Naive thymus-derived CD4-positive, alpha-beta T cell (primary cell): Measurements from ENCODE around the gene CIRBP. TPM values are rescaled to one million over a fixed set of nuclear protein-coding genes. Genes with fewer than 3 reads are reported as not detected.

Experiments
- ATAC-seq: fragments of 150-1000 bp; cut with Tn5 transposase; 2 replicates; pipeline ENCODE4 v1.10.0; 2021; ENCODE audit warnings: mild to moderate bottlenecking, moderate library complexity
- CTCF ChIA-PET: fragments of 350-600 bp; sonication (Branson Sonifier 250); formaldehyde crosslinking; loops from one replicate; lab custom pipeline; 2021; ENCODE audit warnings: antibody characterized with exemption; lab: Charles Lee
- POLR2A ChIA-PET: fragments of 350-600 bp; sonication (Branson Sonifier 250); formaldehyde crosslinking; loops from one replicate; lab custom pipeline; 2021; ENCODE audit warnings: antibody characterized with exemption, inconsistent platforms; lab: Charles Lee
- DNase-seq, 9 donors: peaks; one replicate each; pipeline versions ENCODE4 v3.0.0 to v3.0.0-alpha.2; 2020 to 2022; ENCODE audit warnings: mixed read lengths in 1 of 9
- H3K27ac ChIP-seq: one replicate; pipeline ENCODE4 v1.7.0; 2013; ENCODE audit warnings: mild to moderate bottlenecking, low read depth, low read length, moderate library complexity
- H3K27me3 ChIP-seq, 2 donors: one replicate each; pipeline ENCODE4 v1.7.0; 2013; ENCODE audit warnings: low read length in 2 of 2, mild to moderate bottlenecking in 2 of 2, moderate library complexity in 2 of 2; ENCODE audit not compliant: control insufficient read depth in 2 of 2, insufficient read depth in 2 of 2
- H3K36me3 ChIP-seq, 3 experiments: 1 replicate in 2 of 3; 2 replicates in 1 of 3; pipeline ENCODE4 v1.7.0; 2013; ENCODE audit warnings: low read length in 3 of 3, mild to moderate bottlenecking in 3 of 3, moderate library complexity in 1 of 3; ENCODE audit not compliant: insufficient read depth in 3 of 3, control insufficient read depth in 2 of 3
- H3K4me1 ChIP-seq, 2 donors: one replicate each; pipeline ENCODE4 v1.7.0; 2013; ENCODE audit warnings: low read length in 2 of 2, mild to moderate bottlenecking in 2 of 2, moderate library complexity in 1 of 2; ENCODE audit not compliant: control insufficient read depth in 2 of 2, insufficient read depth in 2 of 2
- H3K4me3 ChIP-seq: 2 replicates; pipeline ENCODE4 v1.7.0; 2013; ENCODE audit warnings: mild to moderate bottlenecking, low read length
- H3K9me3 ChIP-seq, 3 experiments: 1 replicate in 2 of 3; 2 replicates in 1 of 3; pipeline ENCODE4 v1.7.0; 2013; ENCODE audit warnings: low read length in 3 of 3; ENCODE audit not compliant: control insufficient read depth in 2 of 3
- H3K27ac Mint-ChIP-seq, 9 donors: one replicate each; pipeline ENCODE4 v1.8.0; 2020 to 2022; ENCODE audit warnings: mixed read lengths in 9 of 9, mild to moderate bottlenecking in 8 of 9, moderate library complexity in 5 of 9, inconsistent platforms in 2 of 9
- H3K27me3 Mint-ChIP-seq, 5 donors: one replicate each; pipeline ENCODE4 v1.8.0; 2021 to 2022; ENCODE audit warnings: mixed read lengths in 5 of 5, mild to moderate bottlenecking in 1 of 5
- H3K36me3 Mint-ChIP-seq, 5 donors: one replicate each; pipeline ENCODE4 v1.8.0; 2020 to 2022; ENCODE audit warnings: mixed read lengths in 5 of 5, mild to moderate bottlenecking in 3 of 5, inconsistent platforms in 1 of 5
- H3K4me1 Mint-ChIP-seq, 7 donors: one replicate each; pipeline ENCODE4 v1.8.0; 2020 to 2022; ENCODE audit warnings: mixed read lengths in 7 of 7, mild to moderate bottlenecking in 3 of 7, inconsistent platforms in 1 of 7
- H3K4me3 Mint-ChIP-seq, 10 donors: one replicate each; pipeline ENCODE4 v1.8.0; 2020 to 2022; ENCODE audit warnings: mild to moderate bottlenecking in 10 of 10, mixed read lengths in 10 of 10, moderate library complexity in 6 of 10, inconsistent platforms in 2 of 10
- H3K9me3 Mint-ChIP-seq, 11 donors: one replicate each; pipeline ENCODE4 v1.8.0; 2020 to 2022; ENCODE audit warnings: mixed read lengths in 11 of 11, mild to moderate bottlenecking in 4 of 11, inconsistent platforms in 1 of 11, moderate library complexity in 1 of 11
- intact Hi-C, 2 donors: fragments of 100-400 bp; cut with micrococcal nuclease; formaldehyde crosslinking; loops; one replicate each; pipeline ENCODE4 v1.15.1; 2023
- polyA plus RNA-seq, 2 donors: library from polyadenylated mRNA; unstranded; fragments of 300-500 nt; fragmentation: Illumina TruSeq; gene quantifications; one replicate each; pipeline ENCODE4 v1.2.3, GENCODE V29; 2021
- total RNA-seq, 6 experiments: library from RNA in 5 of 6; stranded (reverse) in 5 of 6; gene quantifications; 1 replicate in 5 of 6; 2 replicates in 1 of 6; pipeline ENCODE4 v1.2.3 and lab custom pipeline; 2021 to 2026

The CIRBP gene
- total and polyA plus RNA-seq, 7 experiments from 2014 or later = 233 to 629 (median 410) TPM

DNA sequence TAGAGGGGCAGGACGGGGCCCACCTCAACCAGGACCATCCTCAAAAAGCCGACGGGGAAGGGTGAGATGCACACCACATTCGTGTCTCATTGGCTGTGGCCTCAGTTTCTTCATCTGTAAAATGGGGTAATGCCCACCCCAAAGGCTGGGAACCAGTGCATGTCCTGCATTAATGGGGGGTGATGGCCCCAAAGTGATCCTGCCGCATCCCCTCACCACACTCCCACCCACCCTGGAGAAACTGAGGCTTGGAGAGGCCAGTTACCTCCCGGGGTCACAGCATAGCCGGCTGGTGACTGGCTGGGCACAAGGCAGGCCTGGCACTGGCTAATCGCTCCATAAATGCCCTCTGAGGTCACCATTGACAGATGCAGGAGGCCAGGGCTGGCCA is 21.4 kb upstream of the CIRBP start:
- Histone ChIP-seq H3K4me1 (peaks cover 13 to 17% of the 10 kb centered on the region in 2 donors), H3K9me3 (no peaks in the 10 kb centered on the region), H3K4me3 (no peak overlapping the region), H3K36me3 (peaks cover 0 to 11% (median 0%) of the 10 kb centered on the region in 3 experiments), H3K27ac (peak overlapping the region; percentile 79), H3K27me3 (no peaks in the 10 kb centered on the region)
- Mint-ChIP-seq H3K36me3 (peaks cover 0 to 9% (median 0%) of the 10 kb centered on the region in 5 donors), H3K4me1 (peaks cover 0 to 14% (median 9%) of the 10 kb centered on the region in 7 donors), H3K27me3 (no peaks in the 10 kb centered on the region), H3K27ac (peak overlapping the region in 3 of 9 donors; percentile 17 to 65 (median 25)), H3K4me3 (peak overlapping the region in 6 of 10 donors; percentile 3 to 73 (median 42)), H3K9me3 (peaks cover 0 to 3% (median 0%) of the 10 kb centered on the region in 11 donors)
- ChIA-PET CTCF (no interaction called here), POLR2A (interaction anchor here (7.7 kb wide), 1 partner anchor 15 kb away, joined by 366 read pairs; the partner anchor contains the start of gene CIRBP)
- intact Hi-C loops = loop anchor here (2.0 to 10.0 kb wide), 7 partner anchors 157 to 583 kb away; partner anchors contain the start of genes DAZAP1 (in 1 of the 2), GAMT (in 1 of the 2), PCSK4 (in 1 of the 2) and PTBP1 (in 1 of the 2)
- ATAC-seq = no peak
- DNase-seq = no peak

DNA sequence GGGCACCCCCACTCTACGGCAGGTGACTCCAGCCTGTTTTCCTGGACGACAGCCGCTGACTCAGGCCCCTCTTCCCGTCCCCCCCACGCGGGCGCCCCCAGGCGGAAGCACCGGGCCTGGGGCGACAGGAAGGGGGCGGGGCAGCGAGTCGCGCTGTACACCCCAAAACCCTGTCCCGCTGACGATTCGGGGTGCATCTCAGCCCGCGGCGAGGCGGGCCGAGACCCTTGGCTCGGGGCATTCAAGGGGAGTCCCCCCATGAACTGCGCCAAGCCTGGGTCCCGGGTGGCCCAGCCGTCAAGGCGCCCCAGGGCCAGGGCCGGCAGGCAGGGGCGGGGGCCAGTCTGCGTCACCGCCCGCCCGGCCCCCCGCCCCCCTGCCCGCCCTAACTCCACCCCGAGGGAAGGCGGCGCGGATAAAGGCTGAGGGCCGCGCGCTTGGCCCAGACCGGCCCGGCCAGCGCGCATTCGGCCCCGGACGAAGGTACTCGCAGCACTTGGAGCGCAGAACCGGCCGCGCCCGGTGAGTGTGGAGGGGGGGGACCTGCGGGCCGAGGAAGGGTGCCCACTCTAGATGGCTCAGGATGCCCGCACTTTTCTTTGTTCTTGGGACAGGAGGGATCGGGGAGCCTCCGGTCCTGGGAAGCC is 20.9 kb upstream of the CIRBP start, which contains the start of gene MIDN:
TSS of gene MIDN (plus strand) at position 445 of the 647 bp plus-strand sequence. CDS start 1,714 bp downstream, outside the sequence.
- peaks cover 0 to 3% (median 0%) of the 10 kb centered on the region in 11 donors for H3K9me3 Mint-ChIP-seq
- H3K4me1 ChIP-seq = peaks cover 16 to 18% of the 10 kb centered on the region in 2 donors
- DNase-seq (peak; percentile 43 to 85 (median 61)), ATAC-seq (peak; percentile 21)
- no peaks in the 10 kb centered on the region for H3K27me3 Mint-ChIP-seq
- intact Hi-C loops = loop anchor here (2.0 to 10.0 kb wide), 7 partner anchors 157 to 583 kb away; partner anchors contain the start of genes DAZAP1 (in 1 of the 2), GAMT (in 1 of the 2), PCSK4 (in 1 of the 2) and PTBP1 (in 1 of the 2)
- H3K27ac Mint-ChIP-seq = peak within 1 kb of the TSS in 6 of 9 donors; percentile 38 to 88 (median 71)
- H3K36me3 Mint-ChIP-seq = peaks cover 0 to 9% (median 0%) of the 10 kb centered on the region in 5 donors
- ChIA-PET POLR2A (interaction anchor here (0.7 to 2.2 kb wide), 5 partner anchors 13 to 168 kb away, joined by 3 to 20 read pairs (median 4); partner anchors contain the start of gene CIRBP), CTCF (interaction anchor here (0.9 to 1.0 kb wide), 2 partner anchors 15 to 18 kb away, joined by 4 to 5 read pairs; no protein-coding TSS in a partner anchor)
- peak within 1 kb of the TSS; percentile 94 for H3K27ac ChIP-seq
- no peaks in the 10 kb centered on the region for H3K9me3 ChIP-seq
- H3K4me1 Mint-ChIP-seq = peaks cover 0 to 10% (median 9%) of the 10 kb centered on the region in 7 donors
- peaks cover 0 to 11% (median 0%) of the 10 kb centered on the region in 3 experiments for H3K36me3 ChIP-seq
- peak within 1 kb of the TSS; percentile 64 for H3K4me3 ChIP-seq
- H3K27me3 ChIP-seq = no peaks in the 10 kb centered on the region
- peak within 1 kb of the TSS; percentile 23 to 95 (median 68) for H3K4me3 Mint-ChIP-seq

DNA sequence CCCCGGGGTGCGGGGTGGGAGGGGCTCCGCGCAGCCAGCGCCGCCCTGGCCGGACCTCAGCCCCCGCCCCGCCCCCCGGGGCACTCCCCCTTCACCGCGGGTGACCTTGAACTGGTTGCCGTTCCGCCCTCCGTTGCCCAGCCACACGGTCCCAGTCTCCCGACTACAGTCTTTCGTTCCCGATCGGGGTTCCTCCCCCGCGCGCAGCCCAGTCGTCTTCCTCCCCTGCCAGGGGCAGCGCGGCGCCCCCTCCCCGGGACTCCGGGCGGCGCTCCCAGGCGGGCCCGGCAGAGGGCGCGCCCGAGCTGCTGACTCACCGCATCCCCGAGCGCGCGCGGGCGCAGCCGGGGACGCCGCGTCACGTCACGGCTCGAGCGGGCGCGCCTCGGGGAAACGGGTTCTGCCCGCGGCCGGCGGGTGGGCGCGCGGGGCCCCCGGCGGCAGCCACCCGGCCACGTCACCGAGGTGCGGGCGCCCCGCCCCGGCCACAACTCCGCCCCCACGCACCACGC is 20.3 kb upstream of the CIRBP start:
- ChIA-PET POLR2A (interaction anchor here (0.7 to 2.2 kb wide), 5 partner anchors 12 to 169 kb away, joined by 3 to 20 read pairs (median 4); partner anchors contain the start of gene CIRBP), CTCF (interaction anchor here (0.9 to 1.0 kb wide), 2 partner anchors 15 to 17 kb away, joined by 4 to 5 read pairs; no protein-coding TSS in a partner anchor)
- H3K4me3 ChIP-seq = peak overlapping the region; percentile 64
- no peaks in the 10 kb centered on the region for H3K27me3 ChIP-seq
- H3K9me3 Mint-ChIP-seq = peaks cover 0 to 3% (median 0%) of the 10 kb centered on the region in 11 donors
- peak overlapping the region in 4 of 9 donors; percentile 17 to 88 (median 66) for H3K27ac Mint-ChIP-seq
- ATAC-seq = peak; percentile 48
- H3K9me3 ChIP-seq = no peaks in the 10 kb centered on the region
- peaks cover 0 to 14% (median 1%) of the 10 kb centered on the region in 3 experiments for H3K36me3 ChIP-seq
- peaks cover 0 to 12% (median 0%) of the 10 kb centered on the region in 5 donors for H3K36me3 Mint-ChIP-seq
- intact Hi-C loops = loop anchor here (1.0 to 10.0 kb wide), 14 partner anchors 10 to 584 kb away; partner anchors contain the start of genes CIRBP (in 2 of the 2), DAZAP1 (in 2 of the 2), GAMT (in 1 of the 2) and NDUFS7 (in 1 of the 2)
- peak overlapping the region; percentile 94 for H3K27ac ChIP-seq
- H3K4me3 Mint-ChIP-seq = peak overlapping the region; percentile 23 to 82 (median 68)
- no peaks in the 10 kb centered on the region for H3K27me3 Mint-ChIP-seq
- H3K4me1 Mint-ChIP-seq = peaks cover 0 to 11% (median 10%) of the 10 kb centered on the region in 7 donors
- peak; percentile 77 to 92 (median 88) for DNase-seq
- peaks cover 22 to 24% of the 10 kb centered on the region in 2 donors for H3K4me1 ChIP-seq

DNA sequence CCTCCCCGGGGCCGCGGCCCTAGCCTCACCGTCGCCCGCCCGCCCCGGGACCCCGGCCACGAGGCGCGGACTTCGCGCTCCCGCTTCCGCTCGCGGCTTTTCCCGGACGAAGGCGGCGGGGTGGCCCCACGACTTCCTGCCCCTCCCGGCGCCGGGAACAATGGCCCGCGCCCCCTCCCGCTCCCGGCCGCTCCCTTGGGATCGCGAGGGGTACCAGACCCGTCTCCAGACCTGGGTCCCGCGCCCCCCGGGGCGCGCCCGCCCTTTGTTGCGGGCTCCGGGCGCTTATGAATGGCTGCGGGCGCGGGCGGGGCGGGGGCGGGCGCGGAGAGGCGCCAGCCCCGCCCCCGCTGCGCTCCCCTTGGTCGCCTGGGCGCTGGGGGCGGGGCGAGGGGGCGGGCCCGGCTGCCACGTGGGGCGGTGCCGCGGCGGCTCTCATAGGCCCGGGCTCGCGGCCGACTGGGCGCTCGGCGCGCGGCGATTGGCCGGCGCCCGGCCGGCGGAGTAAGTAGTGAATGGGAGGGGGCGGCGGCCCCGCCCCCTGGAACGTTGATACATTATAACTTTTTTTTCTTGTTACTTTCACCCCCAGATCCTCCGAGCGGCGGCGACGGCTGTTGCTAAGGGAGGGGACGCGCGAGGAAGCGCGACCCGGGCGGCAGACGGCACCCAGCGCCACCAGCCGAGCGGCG is 19.7 kb upstream of the CIRBP start:
- POLR2A ChIA-PET = interaction anchor here (1.0 to 2.2 kb wide), 6 partner anchors 10 to 19 kb away, joined by 3 to 20 read pairs (median 6); partner anchors contain the start of gene CIRBP
- Histone ChIP-seq H3K36me3 (peaks cover 2 to 21% (median 8%) of the 10 kb centered on the region in 3 experiments), H3K9me3 (no peaks in the 10 kb centered on the region), H3K27ac (peak overlapping the region; percentile 94), H3K4me1 (peaks cover 22 to 27% of the 10 kb centered on the region in 2 donors), H3K27me3 (no peaks in the 10 kb centered on the region), H3K4me3 (peak overlapping the region; percentile 63)
- intact Hi-C loops = loop anchor here (1.0 to 10.0 kb wide), 14 partner anchors 10 to 585 kb away; partner anchors contain the start of genes CIRBP (in 2 of the 2), DAZAP1 (in 2 of the 2), GAMT (in 1 of the 2) and NDUFS7 (in 1 of the 2)
- DNase-seq (peak; percentile 88 to 97 (median 94)), ATAC-seq (peak; percentile 74)
- Mint-ChIP-seq H3K4me1 (peaks cover 0 to 11% (median 10%) of the 10 kb centered on the region in 7 donors), H3K36me3 (peaks cover 0 to 12% (median 0%) of the 10 kb centered on the region in 5 donors), H3K9me3 (peaks cover 0 to 3% (median 0%) of the 10 kb centered on the region in 11 donors), H3K27ac (peak overlapping the region; percentile 62 to 95 (median 89)), H3K4me3 (peak overlapping the region; percentile 80 to 95 (median 88)), H3K27me3 (no peaks in the 10 kb centered on the region)
- CTCF ChIA-PET = interaction anchor here (0.9 to 1.0 kb wide), 2 partner anchors 14 to 17 kb away, joined by 4 to 5 read pairs; no protein-coding TSS in a partner anchor

DNA sequence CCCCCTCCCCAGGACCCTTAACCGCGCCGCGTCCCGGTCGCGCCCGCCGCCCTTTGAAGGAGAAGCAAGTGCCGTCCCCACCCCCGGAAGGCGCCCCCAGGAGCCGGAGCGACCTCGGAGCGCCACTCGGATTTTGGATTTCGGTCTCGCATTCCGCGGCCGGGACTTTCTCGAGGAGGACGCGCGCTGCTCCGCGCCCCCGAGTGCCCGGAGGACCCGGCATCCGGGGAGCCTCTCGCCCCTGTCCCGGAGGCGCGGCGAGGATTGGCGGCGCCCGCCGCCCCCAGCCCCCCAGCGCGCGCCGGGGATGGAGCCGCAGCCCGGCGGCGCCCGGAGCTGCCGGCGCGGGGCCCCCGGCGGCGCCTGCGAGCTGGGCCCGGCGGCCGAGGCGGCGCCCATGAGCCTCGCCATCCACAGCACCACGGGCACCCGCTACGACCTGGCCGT is 19.1 kb upstream of the CIRBP start:
- DNase-seq = no peak
- CTCF ChIA-PET = no interaction called here
- H3K4me3 Mint-ChIP-seq = peak overlapping the region; percentile 80 to 95 (median 88)

More for the DNA sequence above, 19.1 kb upstream of the CIRBP start:
- H3K27me3 ChIP-seq = no peaks in the 10 kb centered on the region
- no peak for ATAC-seq
- H3K36me3 ChIP-seq = peaks cover 8 to 26% (median 13%) of the 10 kb centered on the region in 3 experiments
- POLR2A ChIA-PET = interaction anchor here (1.0 to 2.2 kb wide), 4 partner anchors 10 to 19 kb away, joined by 3 to 20 read pairs (median 6); partner anchors contain the start of gene CIRBP
- intact Hi-C loops = loop anchor here (1.0 to 10.0 kb wide), 14 partner anchors 9 to 585 kb away; partner anchors contain the start of genes CIRBP (in 2 of the 2), DAZAP1 (in 2 of the 2), GAMT (in 1 of the 2) and NDUFS7 (in 1 of the 2)
- peak overlapping the region; percentile 63 for H3K4me3 ChIP-seq
- peak overlapping the region; percentile 93 for H3K27ac ChIP-seq
- H3K4me1 ChIP-seq = peaks cover 21 to 26% of the 10 kb centered on the region in 2 donors
- Mint-ChIP-seq H3K36me3 (peaks cover 0 to 17% (median 0%) of the 10 kb centered on the region in 5 donors), H3K4me1 (peaks cover 0 to 13% (median 11%) of the 10 kb centered on the region in 7 donors), H3K27me3 (no peaks in the 10 kb centered on the region), H3K9me3 (peaks cover 0 to 3% (median 0%) of the 10 kb centered on the region in 11 donors), H3K27ac (peak overlapping the region in 8 of 9 donors; percentile 62 to 95 (median 88))
- H3K9me3 ChIP-seq = no peaks in the 10 kb centered on the region
